H1 (cell line): ENCODE results near the gene CDC27. TPM values are rescaled to one million over a fixed set of nuclear protein-coding genes. Genes with fewer than 3 reads are reported as not detected.

Experiments
- CTCF ChIA-PET: fragments of 300-600 bp; sonication (Branson Sonifier 250); formaldehyde crosslinking; loops from one replicate; lab custom pipeline; 2021; ENCODE audit not compliant: partially characterized antibody; lab: Charles Lee
- POLR2A ChIA-PET: fragments of 300-600 bp; sonication (Branson Sonifier 250); formaldehyde crosslinking; loops from one replicate; lab custom pipeline; 2021; ENCODE audit warnings: inconsistent platforms; ENCODE audit not compliant: partially characterized antibody; lab: Charles Lee
- DNase-seq, 2 experiments: peaks; one replicate each; pipeline versions ENCODE4 v3.0.0 to v3.0.0-alpha.2; 2010 to 2022; ENCODE audit warnings: low spot score in 2 of 2, low read depth in 1 of 2, mixed read lengths in 1 of 2
- FAIRE-seq: peaks from 2 replicates; lab custom pipeline; 2011; peaks lifted over from hg19 to GRCh38; lab: Jason Lieb, UNC
- H2AFZ ChIP-seq: 2 replicates; pipeline ENCODE4 v1.8.1; 2012; ENCODE audit warnings: low read length, inconsistent platforms
- H2AK5ac ChIP-seq: 2 replicates; pipeline ENCODE4 v1.6.1; 2013; ENCODE audit warnings: low read depth, low read length
- H2BK120ac ChIP-seq: replicated peaks from 2 replicates; pipeline ENCODE3; 2013; ENCODE audit warnings: low read depth, low read length, inconsistent platforms
- H2BK12ac ChIP-seq: 2 replicates; pipeline ENCODE4 v1.6.1; 2013; ENCODE audit warnings: low read depth, low read length
- H2BK15ac ChIP-seq: 2 replicates; pipeline ENCODE4 v1.6.1; 2013; ENCODE audit warnings: low read length
- H2BK20ac ChIP-seq: 2 replicates; pipeline ENCODE4 v1.6.1; 2013; ENCODE audit warnings: low read length
- H2BK5ac ChIP-seq: 2 replicates; pipeline ENCODE4 v1.6.1; 2013; ENCODE audit warnings: low read depth, low read length
- H3K14ac ChIP-seq: 2 replicates; pipeline ENCODE4 v1.6.1; 2013; ENCODE audit warnings: inconsistent platforms; ENCODE audit not compliant: insufficient read length
- H3K18ac ChIP-seq: 2 replicates; pipeline ENCODE4 v1.6.1; 2013; ENCODE audit warnings: low read length; ENCODE audit errors: extremely low read depth
- H3K23ac ChIP-seq: 2 replicates; pipeline ENCODE4 v1.6.1; 2013; ENCODE audit warnings: inconsistent platforms; ENCODE audit not compliant: insufficient read length
- H3K23me2 ChIP-seq: 2 replicates; pipeline ENCODE4 v1.6.1; 2013; ENCODE audit warnings: low read depth, low read length
- H3K27ac ChIP-seq: 2 replicates; pipeline ENCODE4 v1.6.1; 2011; ENCODE audit warnings: low read depth, low read length, inconsistent platforms
- H3K27me3 ChIP-seq, 4 experiments: replicated peaks in 1 of 4; 1 replicate in 1 of 4; 2 replicates in 3 of 4; pipeline versions ENCODE4 v1.6.1 to v1.8.1; 2011 to 2013; ENCODE audit warnings: low read length in 3 of 4, mild to moderate bottlenecking in 3 of 4, inconsistent platforms in 2 of 4, mixed read lengths in 2 of 4, moderate library complexity in 1 of 4; ENCODE audit not compliant: control insufficient read depth in 3 of 4, insufficient read depth in 3 of 4; ENCODE audit errors: extremely low read depth in 1 of 4
- H3K36me3 ChIP-seq, 4 experiments: 2 replicates each; pipeline versions ENCODE4 v1.6.1 to v1.8.1; 2011 to 2013; ENCODE audit warnings: mild to moderate bottlenecking in 4 of 4, low read length in 3 of 4, moderate library complexity in 2 of 4, control low read depth in 1 of 4, inconsistent platforms in 1 of 4; ENCODE audit not compliant: insufficient read depth in 4 of 4, control insufficient read depth in 2 of 4
- H3K4ac ChIP-seq: replicated peaks from 2 replicates; pipeline ENCODE3; 2013; ENCODE audit warnings: low read length, low read depth, mixed read lengths, inconsistent platforms; ENCODE audit not compliant: insufficient read length
- H3K4me1 ChIP-seq, 4 experiments: replicated peaks in 1 of 4; 1 replicate in 1 of 4; 2 replicates in 3 of 4; pipeline versions ENCODE4 v1.6.1 to v1.8.1; 2011 to 2013; ENCODE audit warnings: low read length in 3 of 4, inconsistent platforms in 2 of 4, mixed read lengths in 1 of 4; ENCODE audit not compliant: insufficient read depth in 4 of 4, control insufficient read depth in 3 of 4
- H3K4me2 ChIP-seq, 2 experiments: 2 replicates each; pipeline versions ENCODE4 v1.6.1 to v1.8.1; 2011 to 2013; ENCODE audit warnings: low read depth in 2 of 2, low read length in 2 of 2, control low read depth in 1 of 2, inconsistent platforms in 1 of 2, mild to moderate bottlenecking in 1 of 2; ENCODE audit not compliant: insufficient read depth in 1 of 2
- H3K4me3 ChIP-seq, 4 experiments: fragments of 200-600, 300-600 bp in 1 of 4; sonication (generic), shearing (Covaris generic), sonication (Bioruptor Twin) in 1 of 4; 2 replicates each; pipeline versions ENCODE4 v1.5.1 to v1.8.1; 2011 to 2016; ENCODE audit warnings: low read length in 4 of 4, low read depth in 3 of 4, control low read depth in 2 of 4, inconsistent platforms in 2 of 4, mild to moderate bottlenecking in 2 of 4, mixed read lengths in 1 of 4, moderate library complexity in 1 of 4; ENCODE audit not compliant: insufficient read depth in 2 of 4; ENCODE audit errors: extremely low read depth in 1 of 4
- H3K56ac ChIP-seq: replicated peaks from 2 replicates; pipeline ENCODE3; 2013; ENCODE audit warnings: low read depth, mild to moderate bottlenecking, mixed read lengths, low read length, inconsistent platforms; ENCODE audit not compliant: insufficient read length
- H3K79me1 ChIP-seq: 2 replicates; pipeline ENCODE4 v1.6.1; 2013; ENCODE audit warnings: low read depth, low read length, control low read depth
- H3K79me2 ChIP-seq, 2 experiments: 2 replicates each; pipeline versions ENCODE4 v1.6.1 to v1.8.1; 2012 to 2013; ENCODE audit warnings: low read length in 2 of 2, mild to moderate bottlenecking in 2 of 2, inconsistent platforms in 1 of 2; ENCODE audit not compliant: insufficient read depth in 2 of 2, control insufficient read depth in 1 of 2
- H3K9ac ChIP-seq, 4 experiments: replicated peaks in 1 of 4; 1 replicate in 1 of 4; 2 replicates in 3 of 4; pipeline versions ENCODE4 v1.6.1 to v1.8.1; 2011 to 2013; ENCODE audit warnings: low read depth in 3 of 4, low read length in 3 of 4, control low read depth in 2 of 4, mild to moderate bottlenecking in 2 of 4, moderate library complexity in 2 of 4, inconsistent platforms in 1 of 4; ENCODE audit errors: extremely low read depth in 1 of 4
- H3K9me3 ChIP-seq, 2 experiments: 2 replicates each; pipeline versions ENCODE4 v1.6.1 to v1.8.1; 2012 to 2013; ENCODE audit warnings: mild to moderate bottlenecking in 2 of 2, moderate library complexity in 2 of 2, control low read depth in 1 of 2, inconsistent platforms in 1 of 2, low read depth in 1 of 2, low read length in 1 of 2, mixed read lengths in 1 of 2; ENCODE audit not compliant: insufficient read depth in 2 of 2
- H4K20me1 ChIP-seq, 2 experiments: replicated peaks in 1 of 2; 2 replicates each; pipeline versions ENCODE3 to v1.8.1; 2011 to 2013; ENCODE audit warnings: inconsistent platforms in 2 of 2, low read length in 2 of 2, mild to moderate bottlenecking in 1 of 2; ENCODE audit not compliant: insufficient read depth in 2 of 2, control insufficient read depth in 1 of 2
- H4K5ac ChIP-seq: 2 replicates; pipeline ENCODE4 v1.6.1; 2013; ENCODE audit warnings: low read length, low read depth, mixed read lengths, inconsistent platforms; ENCODE audit not compliant: insufficient read length
- H4K8ac ChIP-seq: 2 replicates; pipeline ENCODE4 v1.8.0; 2013; ENCODE audit warnings: mild to moderate bottlenecking, moderate library complexity, low read length, inconsistent platforms; ENCODE audit not compliant: insufficient read depth; ENCODE audit errors: extremely low read depth
- H4K91ac ChIP-seq: replicated peaks from 2 replicates; pipeline ENCODE3; 2013; ENCODE audit warnings: low read length, mixed read lengths, inconsistent platforms; ENCODE audit not compliant: insufficient read length
- GABPA ChIP-seq: IDR thresholded peaks from 2 replicates; pipeline ENCODE4 v1.6.1; 2011; ENCODE audit warnings: mild to moderate bottlenecking, low read length, moderate library complexity, borderline replicate concordance; ENCODE audit not compliant: insufficient read depth
- HDAC2 ChIP-seq, 2 experiments: fragments of 300-600 bp in 1 of 2; sonication (generic) in 1 of 2; IDR thresholded peaks; 2 replicates each; pipeline ENCODE4 v1.6.1; 2011 to 2012; ENCODE audit warnings: low read depth in 2 of 2, low read length in 2 of 2, mild to moderate bottlenecking in 2 of 2, moderate library complexity in 2 of 2, borderline replicate concordance in 1 of 2, inconsistent platforms in 1 of 2
- POLR2A ChIP-seq, 2 experiments: IDR thresholded peaks; 1 replicate in 1 of 2; 2 replicates in 1 of 2; pipeline ENCODE4 v1.6.1; 2011; ENCODE audit warnings: low read depth in 2 of 2, low read length in 2 of 2, mild to moderate bottlenecking in 2 of 2; ENCODE audit errors: control extremely low read depth in 1 of 2
- POLR2AphosphoS5 ChIP-seq: IDR thresholded peaks from 2 replicates; pipeline ENCODE4 v1.6.1; 2011; ENCODE audit warnings: low read depth, low read length
- POU5F1 ChIP-seq: IDR thresholded peaks from 2 replicates; pipeline ENCODE4 v1.6.1; 2011; ENCODE audit warnings: low read depth, mild to moderate bottlenecking, low read length, moderate library complexity
- SIX5 ChIP-seq: IDR thresholded peaks from 2 replicates; pipeline ENCODE4 v1.6.1; 2011; ENCODE audit warnings: mild to moderate bottlenecking, low read depth, low read length
- SP1 ChIP-seq: IDR thresholded peaks from 2 replicates; pipeline ENCODE4 v1.6.1; 2011; ENCODE audit warnings: low read depth, low read length
- SUZ12 ChIP-seq: fragments of 200-600 bp; sonication (generic); IDR thresholded peaks from 2 replicates; pipeline ENCODE4 v1.6.1; 2012; ENCODE audit warnings: mild to moderate bottlenecking, inconsistent platforms, low read length, moderate library complexity, mixed read lengths
- TBP ChIP-seq: IDR thresholded peaks from 2 replicates; pipeline ENCODE4 v1.6.1; 2011; ENCODE audit warnings: low read depth, low read length, improper control_type of control experiment
- WGBS, 2 experiments: shearing (Covaris generic) in 1 of 2; methylation state at CpG; one replicate each; pipeline versions ENCODE4 v1.1.6 to v1.1.7; 2013 to 2015; ENCODE audit warnings: low lambda C conversion rate in 2 of 2, mixed read lengths in 2 of 2, inconsistent platforms in 1 of 2, low coverage in 1 of 2, missing lambda C conversion rate in 1 of 2; ENCODE audit not compliant: insufficient replicate concordance in 2 of 2, insufficient coverage in 1 of 2, insufficient read length in 1 of 2; ENCODE audit errors: extremely low coverage in 1 of 2, missing lambda C conversion rate in 1 of 2; 5-methylcytosine and 5-hydroxymethylcytosine counted together
- polyA plus RNA-seq, 7 experiments: library from polyadenylated mRNA; depleted of rRNA in 3 of 7; stranded (reverse) in 5 of 7; unstranded in 2 of 7; fragments of >200 nt in 5 of 7; fragments of 200-250 nt in 2 of 7; gene quantifications; 1 replicate in 5 of 7; 2 replicates in 1 of 7; 4 replicates in 1 of 7; pipeline versions ENCODE4 v1.2.1 to v1.2.3, GENCODE V29; 2011 to 2013; ENCODE audit warnings: missing spikeins in 2 of 7, mixed read lengths in 2 of 7
- total RNA-seq: library from RNA; stranded (reverse); fragmentation: NEBNext Ultra II Directional; extraction: Animal tissue kit (Norgen Biotek cat#: 25700); gene quantifications from 2 replicates; pipeline ENCODE4 v1.2.1, GENCODE V29; 2021

The CDC27 gene
- total and polyA plus RNA-seq, 2 of the 8 experiments (the other 6 are each of a cell fraction or from before 2014, with no cell fraction given): 41.9 to 87.5 TPM

DNA sequence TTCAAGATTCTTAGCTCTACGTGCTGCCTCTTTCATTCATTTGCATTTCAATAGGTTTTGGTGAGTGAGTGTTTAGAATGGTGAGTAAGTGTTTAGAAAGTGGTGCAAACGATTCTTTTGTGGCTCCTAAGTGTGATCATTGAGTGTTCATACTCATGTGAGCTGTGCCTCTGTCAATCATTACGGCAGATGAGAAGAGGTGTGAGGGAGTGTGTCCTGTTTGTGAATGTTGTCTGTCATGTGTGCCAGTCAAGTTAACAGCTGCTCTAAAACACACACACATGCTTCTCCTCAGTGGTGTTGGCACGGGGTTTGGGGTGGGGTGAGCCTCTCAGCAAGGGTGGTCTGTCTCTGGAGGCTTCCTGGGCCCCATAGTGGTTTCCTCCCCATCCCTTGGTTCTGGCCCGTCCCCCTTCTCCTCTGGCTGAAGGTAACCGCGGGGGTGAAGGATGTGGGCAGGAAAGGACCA lies 31.5 kb upstream of the CDC27 start:
- Histone ChIP-seq H3K27ac (no peak overlapping the region), H2BK5ac (no peak overlapping the region), H4K91ac (no peak overlapping the region), H4K8ac (no peak overlapping the region), H2BK12ac (no peak overlapping the region), H4K20me1 (no peaks in the 10 kb centered on the region), H3K9me3 (peaks cover 0 to 10% of the 10 kb centered on the region in 2 experiments; a peak in 2 of 4 replicates), H3K4ac (no peak overlapping the region), H3K27me3 (no peaks in the 10 kb centered on the region), H3K14ac (no peak overlapping the region), H3K18ac (no peak overlapping the region), H3K23me2 (no peaks in the 10 kb centered on the region), H2AFZ (no peak overlapping the region; the same call in 1 of the 2 replicates), H4K5ac (no peak overlapping the region), H3K4me2 (peak overlapping the region; percentile 17 to 24; a peak in 2 of 4 replicates), H2BK120ac (no peak overlapping the region), H3K36me3 (no peaks in the 10 kb centered on the region), H2BK20ac (no peak overlapping the region), H3K79me2 (no peaks in the 10 kb centered on the region), H3K23ac (no peak overlapping the region), H3K9ac (no peak overlapping the region), H2BK15ac (no peak overlapping the region), H3K79me1 (no peaks in the 10 kb centered on the region), H3K56ac (no peak overlapping the region), H3K4me3 (no peak overlapping the region), H2AK5ac (no peak overlapping the region), H3K4me1 (peaks cover 0 to 7% (median 4%) of the 10 kb centered on the region in 4 experiments; a peak in 6 of 7 replicates)
- TF ChIP-seq GABPA (no peak), SIX5 (no peak), SP1 (no peak), POLR2AphosphoS5 (no peak), SUZ12 (no peak), POU5F1 (no peak), TBP (no peak), POLR2A (IDR thresholded peaks at IDR 0.05; ENCODE audit: control extremely low read depth in 1 of 2, low read depth in 2 of 2, low read length in 2 of 2) (no peak), HDAC2 (IDR thresholded peaks at IDR 0.05; ENCODE audit: borderline replicate concordance in 1 of 2, low read depth in 2 of 2, low read length in 2 of 2) (no peak)
- ChIA-PET CTCF (interaction anchor here (0.6 to 4.2 kb wide), 6 partner anchors 9 to 397 kb away, joined by 3 to 24 read pairs (median 4); partner anchors contain the start of gene MYL4), POLR2A (interaction anchor here (0.8 kb wide), 1 partner anchor 103 kb away, joined by 4 read pairs; the partner anchor contains the start of gene EFCAB13)
- WGBS, 2 experiments: 68% methylated on average over 7 of the region's 7 CpGs; no CpG with 5 or more reads in 1 of the 2 experiments
- no peak for DNase-seq
- FAIRE-seq: no peak
